ENCODE data around the gene HOGA1. TPM values are rescaled to one million over a fixed set of nuclear protein-coding genes. Genes with fewer than 3 reads are reported as not detected.

Gene HOGA1
- total and polyA plus RNA-seq, 3 donors from 2014 or later = 0.25 to 1.5 (median 0.55) TPM

GRCh38 chr10:97585439-97585811, 1.2 kb downstream of the HOGA1 start:
- no peak for DNase-seq
- Histone ChIP-seq H3K36me3 (ENCODE audit: low read depth, missing control alignments) (no peaks in the 10 kb centered on the region), H3K27ac (no peak overlapping the region), H3K4me3 (no peak overlapping the region), H3K27me3 (no peaks in the 10 kb centered on the region), H3K9me3 (no peaks in the 10 kb centered on the region), H3K4me1 (no peaks in the 10 kb centered on the region)
- TF ChIP-seq CTCF (IDR thresholded peaks at IDR 0.05) (no peak), POLR2A (IDR thresholded peaks at IDR 0.05) (no peak)
- WGBS, 2 donors = 78 to 91% methylated on average over 5 of the region's 5 CpGs
- intact Hi-C loops (cut with DNase I; ENCODE audit: low total_unique reads) = no loop called here

- DNase-seq = no peak
- intact Hi-C loops (cut with DNase I; ENCODE audit: low total_unique reads) = no loop called here
- 85 to 88% methylated on average over 2 of the region's 2 CpGs for WGBS, 2 donors
- Histone ChIP-seq H3K27ac (no peak overlapping the region), H3K4me3 (no peak overlapping the region), H3K27me3 (no peaks in the 10 kb centered on the region), H3K9me3 (no peaks in the 10 kb centered on the region), H3K4me1 (no peaks in the 10 kb centered on the region), H3K36me3 (ENCODE audit: low read depth, missing control alignments) (no peaks in the 10 kb centered on the region)
- no peak for TF ChIP-seq CTCF (IDR thresholded peaks at IDR 0.05)
- no peak for TF ChIP-seq POLR2A (IDR thresholded peaks at IDR 0.05)
Measured at GRCh38 chr10:97587183-97587582, 3.0 kb downstream of the HOGA1 start.

- intact Hi-C loops (cut with DNase I; ENCODE audit: low total_unique reads) = no loop called here
- no peak for DNase-seq
- TF ChIP-seq POLR2A (IDR thresholded peaks at IDR 0.05) (no peak), CTCF (IDR thresholded peaks at IDR 0.05) (no peak)
- Histone ChIP-seq H3K27ac (no peak within 1 kb of the TSS), H3K36me3 (ENCODE audit: low read depth, missing control alignments) (no peaks in the 10 kb centered on the region), H3K9me3 (no peaks in the 10 kb centered on the region), H3K27me3 (no peaks in the 10 kb centered on the region), H3K4me1 (no peaks in the 10 kb centered on the region), H3K4me3 (no peak within 1 kb of the TSS)
- 82% methylated on average over 3 of the region's 3 CpGs; no CpG with 5 or more reads in 1 of the 2 donors for WGBS, 2 donors
Measured at GRCh38 chr10:97589479-97589878, 5.3 kb downstream of the HOGA1 start, which contains the start of gene C10orf62. Gene C10orf62, plus strand, starts transcription at chr10:97589721. Its CDS starts 177 bp downstream, at chr10:97589898.

- TF ChIP-seq POLR2A (IDR thresholded peaks at IDR 0.05) (no peak), CTCF (IDR thresholded peaks at IDR 0.05) (no peak)
- DNase-seq = no peak
- intact Hi-C loops (cut with DNase I; ENCODE audit: low total_unique reads) = no loop called here
- no peaks in the 10 kb centered on the region for H3K36me3 ChIP-seq (ENCODE audit: low read depth, missing control alignments)
- WGBS, 2 donors = 81 to 87% methylated on average over 10 to 13 of the region's 15 CpGs
- H3K27me3 ChIP-seq = no peaks in the 10 kb centered on the region
- no peaks in the 10 kb centered on the region for H3K4me1 ChIP-seq
- no peaks in the 10 kb centered on the region for H3K9me3 ChIP-seq
- no peak overlapping the region for H3K27ac ChIP-seq
- H3K4me3 ChIP-seq = no peak overlapping the region
Measured at GRCh38 chr10:97590082-97590747, 6.0 kb downstream of the HOGA1 start.

Measured in testis (tissue), 3 donors.